AG09309 (cell line): ENCODE data around the gene MYO1F.

Experiments used
- DNase-seq: peaks from one replicate; pipeline ENCODE4 v3.0.0-alpha.2; 2010; ENCODE audit warnings: low read depth
- H3K4me3 ChIP-seq: 2 replicates; pipeline ENCODE4 v1.5.1; 2011; ENCODE audit warnings: mild to moderate bottlenecking, low read depth, low read length, moderate library complexity; ENCODE audit not compliant: control insufficient read depth
- TF ChIP-seq, protein P1 (sequence below): IDR thresholded peaks from 2 replicates; pipeline ENCODE4 v1.5.1; 2011; ENCODE audit warnings: mild to moderate bottlenecking, low read depth, low read length, inconsistent platforms; ENCODE audit not compliant: insufficient read depth, control insufficient read depth; ENCODE audit errors: missing control alignments

MYO1F gene

DNA sequence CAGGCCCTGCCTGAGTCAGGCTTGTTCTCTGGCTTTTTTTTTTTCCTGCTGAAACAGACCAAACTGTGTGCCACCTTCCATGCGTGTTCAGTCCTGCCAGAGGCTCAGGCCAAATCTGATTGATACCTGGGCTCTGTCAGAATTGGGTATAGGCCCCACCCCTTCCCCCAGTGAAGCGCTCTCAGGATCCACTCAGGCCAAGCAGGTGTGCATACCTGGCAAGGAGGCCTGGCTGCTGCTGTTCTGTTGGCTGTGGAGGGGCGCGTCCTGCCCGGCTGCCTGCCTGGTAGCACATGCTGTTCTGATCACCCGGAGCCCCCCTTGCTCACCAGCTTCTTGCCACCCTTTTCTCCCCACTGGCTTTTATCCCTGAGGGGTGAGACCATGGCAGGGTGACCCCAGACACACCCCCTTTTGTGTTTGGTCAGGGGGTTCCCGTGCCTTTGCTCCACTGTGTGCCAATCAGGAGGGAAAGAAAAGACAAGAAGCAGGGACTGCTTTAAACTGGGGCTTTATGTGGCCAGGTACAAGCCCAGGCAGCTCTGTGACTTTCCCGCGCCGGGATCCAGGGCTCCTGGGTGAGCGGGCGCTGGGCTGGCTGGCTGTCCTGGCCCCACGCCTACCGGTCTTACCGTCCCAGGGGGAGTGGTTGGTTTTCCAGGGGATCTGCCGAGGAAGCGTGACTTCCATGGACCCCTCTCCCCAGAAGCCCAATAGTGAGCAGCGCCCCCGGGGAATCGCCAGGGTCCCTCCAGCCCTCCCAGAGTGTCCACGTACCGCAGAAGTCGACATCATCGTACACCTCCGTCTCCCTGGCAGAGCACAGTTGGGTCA, 87.5 kb downstream of the MYO1F start:
- H3K4me3 ChIP-seq: no peak overlapping the region
- DNase-seq: no peak

DNA sequence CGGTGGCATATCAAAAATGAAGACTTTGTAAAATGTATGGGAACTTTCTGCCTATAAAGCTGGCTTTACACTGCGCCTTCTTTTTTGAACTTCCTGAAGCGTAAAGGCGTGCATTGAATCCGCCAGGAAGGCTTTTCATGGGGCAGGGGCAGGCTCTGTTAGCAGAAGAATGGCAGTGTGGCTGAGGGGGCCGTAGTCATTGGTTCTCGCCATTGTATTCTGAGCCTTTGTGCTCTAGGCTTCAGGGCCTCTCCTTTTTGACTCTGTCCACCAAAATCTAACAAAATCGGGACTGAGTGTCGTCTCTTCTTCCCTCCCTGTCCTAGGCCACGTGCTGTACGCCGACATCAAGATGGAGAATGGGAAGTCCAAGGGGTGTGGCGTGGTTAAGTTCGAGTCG, 88.9 kb downstream of the MYO1F start:
- TF ChIP-seq, protein P1, sequence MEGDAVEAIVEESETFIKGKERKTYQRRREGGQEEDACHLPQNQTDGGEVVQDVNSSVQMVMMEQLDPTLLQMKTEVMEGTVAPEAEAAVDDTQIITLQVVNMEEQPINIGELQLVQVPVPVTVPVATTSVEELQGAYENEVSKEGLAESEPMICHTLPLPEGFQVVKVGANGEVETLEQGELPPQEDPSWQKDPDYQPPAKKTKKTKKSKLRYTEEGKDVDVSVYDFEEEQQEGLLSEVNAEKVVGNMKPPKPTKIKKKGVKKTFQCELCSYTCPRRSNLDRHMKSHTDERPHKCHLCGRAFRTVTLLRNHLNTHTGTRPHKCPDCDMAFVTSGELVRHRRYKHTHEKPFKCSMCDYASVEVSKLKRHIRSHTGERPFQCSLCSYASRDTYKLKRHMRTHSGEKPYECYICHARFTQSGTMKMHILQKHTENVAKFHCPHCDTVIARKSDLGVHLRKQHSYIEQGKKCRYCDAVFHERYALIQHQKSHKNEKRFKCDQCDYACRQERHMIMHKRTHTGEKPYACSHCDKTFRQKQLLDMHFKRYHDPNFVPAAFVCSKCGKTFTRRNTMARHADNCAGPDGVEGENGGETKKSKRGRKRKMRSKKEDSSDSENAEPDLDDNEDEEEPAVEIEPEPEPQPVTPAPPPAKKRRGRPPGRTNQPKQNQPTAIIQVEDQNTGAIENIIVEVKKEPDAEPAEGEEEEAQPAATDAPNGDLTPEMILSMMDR: no peak
- DNase-seq: no peak
- no peak overlapping the region for H3K4me3 ChIP-seq

More for the DNA sequence above, 87.5 kb downstream of the MYO1F start:
- TF ChIP-seq, protein P1: no peak

DNA sequence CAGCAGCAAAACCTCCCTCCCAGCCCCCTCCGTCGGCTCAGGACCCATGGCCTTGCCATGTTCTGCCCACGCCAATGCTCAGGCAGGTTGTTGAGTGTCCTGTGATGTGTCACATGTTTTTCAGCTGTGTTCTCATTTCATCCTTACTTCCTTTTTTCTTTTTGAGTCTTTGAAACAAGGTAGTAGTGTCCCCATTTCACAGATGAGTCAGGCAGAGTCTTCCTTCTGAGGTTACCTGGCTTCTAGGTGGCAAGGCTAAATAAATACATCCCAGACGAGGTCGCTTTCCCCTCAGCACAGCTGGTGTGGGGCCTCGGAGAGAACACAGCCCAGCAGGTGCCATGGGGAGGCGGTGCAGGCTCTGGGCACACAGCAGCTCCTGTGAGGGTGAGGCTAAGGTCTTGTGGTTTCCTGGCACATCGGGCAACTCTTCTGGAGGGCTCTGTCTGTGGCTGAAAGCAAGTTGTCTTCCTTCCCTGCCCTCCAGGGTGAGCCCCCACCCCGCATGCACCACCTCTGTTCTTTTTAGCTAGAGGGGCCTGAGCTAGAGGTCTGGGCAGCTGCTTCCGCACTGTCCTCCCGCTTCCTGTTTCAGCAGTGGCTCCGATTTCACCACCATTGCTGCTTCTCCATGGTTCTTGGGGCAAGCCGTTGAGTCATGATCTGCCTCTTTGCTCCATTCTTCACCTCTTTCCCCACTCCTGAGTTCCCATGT, 89.9 kb downstream of the MYO1F start:
- H3K4me3 ChIP-seq: no peak overlapping the region
- DNase-seq: no peak
- TF ChIP-seq, protein P1: no peak

DNA sequence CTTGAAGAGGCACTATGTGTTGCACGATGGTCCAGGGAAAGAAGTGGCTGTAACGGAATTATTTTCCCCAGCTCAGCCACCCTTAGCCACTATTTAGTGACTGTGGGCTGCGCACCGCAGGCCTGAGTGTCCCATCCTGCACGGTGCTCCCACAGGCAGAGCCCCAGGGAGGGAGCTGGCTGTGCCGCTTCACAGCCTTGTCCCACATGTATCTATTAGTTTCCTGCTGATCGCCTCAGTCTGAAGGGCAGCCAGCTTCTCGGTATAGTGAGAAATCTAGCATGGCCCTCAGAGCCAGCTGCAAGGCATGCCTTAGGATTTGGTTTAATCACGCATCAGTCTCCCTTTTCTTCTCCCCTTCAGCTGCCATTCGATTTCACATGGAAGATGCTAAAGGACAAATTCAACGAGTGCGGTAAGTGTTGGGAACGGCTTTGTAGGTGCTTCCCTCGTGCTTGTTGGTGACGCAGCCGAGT, 90.5 kb downstream of the MYO1F start:
- TF ChIP-seq, protein P1: no peak
- no peak overlapping the region for H3K4me3 ChIP-seq
- DNase-seq: no peak

DNA sequence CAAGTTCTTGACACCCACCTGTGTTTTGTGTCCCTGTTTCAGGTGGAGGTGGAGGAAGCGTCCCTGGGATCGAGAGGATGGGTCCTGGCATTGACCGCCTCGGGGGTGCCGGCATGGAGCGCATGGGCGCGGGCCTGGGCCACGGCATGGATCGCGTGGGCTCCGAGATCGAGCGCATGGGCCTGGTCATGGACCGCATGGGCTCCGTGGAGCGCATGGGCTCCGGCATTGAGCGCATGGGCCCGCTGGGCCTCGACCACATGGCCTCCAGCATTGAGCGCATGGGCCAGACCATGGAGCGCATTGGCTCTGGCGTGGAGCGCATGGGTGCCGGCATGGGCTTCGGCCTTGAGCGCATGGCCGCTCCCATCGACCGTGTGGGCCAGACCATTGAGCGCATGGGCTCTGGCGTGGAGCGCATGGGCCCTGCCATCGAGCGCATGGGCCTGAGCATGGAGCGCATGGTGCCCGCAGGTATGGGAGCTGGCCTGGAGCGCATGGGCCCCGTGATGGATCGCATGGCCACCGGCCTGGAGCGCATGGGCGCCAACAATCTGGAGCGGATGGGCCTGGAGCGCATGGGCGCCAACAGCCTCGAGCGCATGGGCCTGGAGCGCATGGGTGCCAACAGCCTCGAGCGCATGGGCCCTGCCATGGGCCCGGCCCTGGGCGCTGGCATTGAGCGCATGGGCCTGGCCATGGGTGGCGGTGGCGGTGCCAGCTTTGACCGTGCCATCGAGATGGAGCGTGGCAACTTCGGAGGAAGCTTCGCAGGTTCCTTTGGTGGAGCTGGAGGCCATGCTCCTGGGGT, 91.5 kb downstream of the MYO1F start:
- TF ChIP-seq, protein P1: no peak
- no peak overlapping the region for H3K4me3 ChIP-seq
- DNase-seq: no peak

DNA sequence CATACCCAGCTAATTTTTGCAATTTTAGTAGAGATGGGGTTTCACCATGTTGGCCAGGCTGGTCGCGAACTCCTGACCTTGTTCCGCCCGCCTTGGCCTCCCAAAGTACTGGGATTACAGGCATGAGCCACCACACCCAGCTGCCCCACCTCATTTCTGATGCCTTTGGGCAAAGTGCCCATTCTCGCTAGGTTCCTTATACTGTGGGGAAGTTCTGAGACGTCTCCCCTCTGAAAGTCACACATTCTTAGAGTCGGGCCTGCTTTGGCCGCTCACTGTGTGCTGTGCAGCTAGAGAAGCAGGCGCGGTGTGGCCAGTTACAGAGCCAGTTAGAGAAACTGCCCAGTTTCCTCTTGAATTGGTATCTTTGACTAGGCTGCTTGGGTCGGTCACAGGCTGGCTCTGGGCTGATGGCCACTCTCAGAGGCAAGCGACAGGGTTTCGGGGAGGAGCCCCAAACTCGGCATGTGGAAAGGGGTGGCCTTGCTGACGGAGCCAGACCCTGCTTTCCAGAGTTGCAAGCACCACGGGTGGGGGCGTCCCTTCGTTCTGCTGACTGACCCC, 92.8 kb downstream of the MYO1F start:
- TF ChIP-seq, protein P1: no peak
- no peak for DNase-seq
- H3K4me3 ChIP-seq: no peak overlapping the region
